ENCODE results near the gene PRKG1.

PRKG1 gene

DNA sequence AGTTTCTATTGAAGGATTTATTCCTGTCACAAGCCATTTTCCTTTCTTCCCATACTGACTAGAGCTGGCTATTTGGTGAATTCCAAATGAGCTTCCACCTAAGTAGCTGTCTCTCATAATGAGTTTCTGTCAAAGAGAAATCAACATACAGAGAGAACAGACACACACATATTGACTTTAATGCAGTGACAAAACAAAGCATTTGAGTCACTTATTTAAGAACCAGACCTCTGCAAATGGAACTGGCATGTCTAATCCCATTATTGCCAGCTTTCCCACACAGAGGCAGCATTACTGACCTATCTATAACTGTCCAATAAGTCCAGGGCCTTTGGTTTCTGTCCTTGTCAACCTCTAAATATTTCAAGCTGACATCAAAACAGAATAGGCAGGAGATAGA is 804.4 kb downstream of the PRKG1 start:
- Histone ChIP-seq H3K36me3 (ENCODE audit: insufficient read depth, low read length) (no peaks in the 10 kb centered on the region), H4K20me1 (ENCODE audit: insufficient read depth, low read length, poor library complexity, severe bottlenecking) (no peaks in the 10 kb centered on the region), H3K9me3 (ENCODE audit: insufficient read depth, low read depth, low read length) (no peaks in the 10 kb centered on the region), H3K79me2 (ENCODE audit: insufficient read depth, low read length) (no peaks in the 10 kb centered on the region), H3K9ac (ENCODE audit: low read depth, low read length, poor library complexity, severe bottlenecking) (no peak overlapping the region), H3K4me2 (ENCODE audit: low read depth, low read length, poor library complexity, severe bottlenecking) (peak overlapping the region; percentile 28), H3F3A (ENCODE audit: low read depth) (no peaks in the 10 kb centered on the region), H3K4me1 (ENCODE audit: insufficient read depth, low read length, poor library complexity, severe bottlenecking) (no peaks in the 10 kb centered on the region), H3K9me2 (replicated peaks; ENCODE audit: low read depth, low read length) (no peaks in the 10 kb centered on the region), H3K4me3 (ENCODE audit: low read length, poor library complexity, severe bottlenecking) (peak overlapping the region; percentile 7), H3K27me3 (ENCODE audit: insufficient read depth, low read length, poor library complexity, severe bottlenecking) (no peaks in the 10 kb centered on the region), H2AFZ (ENCODE audit: low read length) (peak overlapping the region; percentile 48; the same call in 1 of the 2 replicates)
- TF ChIP-seq, protein P1, sequence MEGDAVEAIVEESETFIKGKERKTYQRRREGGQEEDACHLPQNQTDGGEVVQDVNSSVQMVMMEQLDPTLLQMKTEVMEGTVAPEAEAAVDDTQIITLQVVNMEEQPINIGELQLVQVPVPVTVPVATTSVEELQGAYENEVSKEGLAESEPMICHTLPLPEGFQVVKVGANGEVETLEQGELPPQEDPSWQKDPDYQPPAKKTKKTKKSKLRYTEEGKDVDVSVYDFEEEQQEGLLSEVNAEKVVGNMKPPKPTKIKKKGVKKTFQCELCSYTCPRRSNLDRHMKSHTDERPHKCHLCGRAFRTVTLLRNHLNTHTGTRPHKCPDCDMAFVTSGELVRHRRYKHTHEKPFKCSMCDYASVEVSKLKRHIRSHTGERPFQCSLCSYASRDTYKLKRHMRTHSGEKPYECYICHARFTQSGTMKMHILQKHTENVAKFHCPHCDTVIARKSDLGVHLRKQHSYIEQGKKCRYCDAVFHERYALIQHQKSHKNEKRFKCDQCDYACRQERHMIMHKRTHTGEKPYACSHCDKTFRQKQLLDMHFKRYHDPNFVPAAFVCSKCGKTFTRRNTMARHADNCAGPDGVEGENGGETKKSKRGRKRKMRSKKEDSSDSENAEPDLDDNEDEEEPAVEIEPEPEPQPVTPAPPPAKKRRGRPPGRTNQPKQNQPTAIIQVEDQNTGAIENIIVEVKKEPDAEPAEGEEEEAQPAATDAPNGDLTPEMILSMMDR (conservative IDR thresholded peaks at IDR 0.05; ENCODE audit: low read length), result no peak

DNA sequence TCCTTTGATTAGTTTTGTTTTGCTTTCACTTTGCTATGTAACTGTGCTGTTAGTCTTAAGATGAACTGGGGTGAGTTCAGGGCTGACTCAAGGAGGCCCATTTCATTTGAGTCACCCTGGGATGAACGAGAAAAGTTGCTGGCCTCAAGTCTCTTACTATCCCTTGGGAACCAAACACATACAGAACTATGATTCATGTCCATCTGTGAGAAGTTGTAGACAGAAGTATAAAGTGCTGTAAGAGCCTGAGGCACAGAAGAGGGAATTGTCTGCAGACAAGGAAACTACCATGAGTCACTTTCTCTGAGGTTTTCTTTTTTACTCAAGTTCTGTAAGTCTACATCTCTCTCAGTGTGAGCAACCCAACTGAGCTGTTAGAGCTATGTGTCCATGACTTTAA is 805.0 kb downstream of the PRKG1 start:
- Histone ChIP-seq H3K9me2 (replicated peaks; ENCODE audit: low read depth, low read length) (no peaks in the 10 kb centered on the region), H3K9me3 (ENCODE audit: insufficient read depth, low read depth, low read length) (no peaks in the 10 kb centered on the region), H4K20me1 (ENCODE audit: insufficient read depth, low read length, poor library complexity, severe bottlenecking) (no peaks in the 10 kb centered on the region), H3K36me3 (ENCODE audit: insufficient read depth, low read length) (no peaks in the 10 kb centered on the region), H3K4me3 (ENCODE audit: low read length, poor library complexity, severe bottlenecking) (peak overlapping the region; percentile 7), H3K4me2 (ENCODE audit: low read depth, low read length, poor library complexity, severe bottlenecking) (peak overlapping the region; percentile 28), H3K79me2 (ENCODE audit: insufficient read depth, low read length) (no peaks in the 10 kb centered on the region), H2AFZ (ENCODE audit: low read length) (peak overlapping the region; percentile 48), H3F3A (ENCODE audit: low read depth) (no peaks in the 10 kb centered on the region), H3K4me1 (ENCODE audit: insufficient read depth, low read length, poor library complexity, severe bottlenecking) (no peaks in the 10 kb centered on the region), H3K9ac (ENCODE audit: low read depth, low read length, poor library complexity, severe bottlenecking) (no peak overlapping the region), H3K27me3 (ENCODE audit: insufficient read depth, low read length, poor library complexity, severe bottlenecking) (no peaks in the 10 kb centered on the region)
- no peak for TF ChIP-seq EZH2phosphoT487 (IDR thresholded peaks at IDR 0.05; ENCODE audit: borderline replicate concordance)
- TF ChIP-seq, protein P1 (conservative IDR thresholded peaks at IDR 0.05; ENCODE audit: low read length), result no peak

DNA sequence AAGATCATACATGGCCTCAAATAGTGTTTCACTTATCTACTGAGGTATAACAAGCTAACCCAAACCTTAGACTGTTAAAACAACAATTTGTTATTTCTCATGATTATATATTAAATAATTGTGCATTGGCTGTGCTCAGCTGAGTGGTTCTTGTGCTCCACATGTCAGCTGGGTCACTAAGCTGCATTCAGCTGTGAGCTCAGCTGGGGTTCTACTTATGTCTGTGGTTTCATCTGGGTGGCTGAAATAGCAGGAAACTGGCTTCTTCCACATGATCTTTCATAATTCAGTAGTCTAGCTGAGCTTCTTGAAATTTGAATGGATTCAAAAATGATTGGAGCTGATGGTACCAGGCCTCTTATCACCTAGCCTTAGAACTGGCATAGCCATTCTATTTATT is 806.9 kb downstream of the PRKG1 start:
- no peak overlapping the region for H3K9ac ChIP-seq (ENCODE audit: low read depth, low read length, poor library complexity, severe bottlenecking)
- H3K9me3 ChIP-seq (ENCODE audit: insufficient read depth, low read depth, low read length), result no peaks in the 10 kb centered on the region
- H3K79me2 ChIP-seq (ENCODE audit: insufficient read depth, low read length), result no peaks in the 10 kb centered on the region
- no peaks in the 10 kb centered on the region for H3F3A ChIP-seq (ENCODE audit: low read depth)
- H3K9me2 ChIP-seq (replicated peaks; ENCODE audit: low read depth, low read length), result no peaks in the 10 kb centered on the region
- H4K20me1 ChIP-seq (ENCODE audit: insufficient read depth, low read length, poor library complexity, severe bottlenecking), result no peaks in the 10 kb centered on the region
- no peaks in the 10 kb centered on the region for H3K36me3 ChIP-seq (ENCODE audit: insufficient read depth, low read length)
- no peak overlapping the region for H2AFZ ChIP-seq (ENCODE audit: low read length)
- H3K27me3 ChIP-seq (ENCODE audit: insufficient read depth, low read length, poor library complexity, severe bottlenecking), result no peaks in the 10 kb centered on the region
- no peak overlapping the region for H3K4me3 ChIP-seq (ENCODE audit: low read length, poor library complexity, severe bottlenecking)
- H3K4me2 ChIP-seq (ENCODE audit: low read depth, low read length, poor library complexity, severe bottlenecking), result no peak overlapping the region
- no peak for TF ChIP-seq EZH2phosphoT487 (IDR thresholded peaks at IDR 0.05; ENCODE audit: borderline replicate concordance)
- TF ChIP-seq, protein P1 (conservative IDR thresholded peaks at IDR 0.05; ENCODE audit: low read length), result no peak
- H3K4me1 ChIP-seq (ENCODE audit: insufficient read depth, low read length, poor library complexity, severe bottlenecking), result no peaks in the 10 kb centered on the region

Measured in Loucy (cell line).